Endothelial cell of umbilical vein (primary cell): ENCODE data around the gene HTR6.

Experiments
- FOS ChIP-seq: IDR thresholded peaks from 2 replicates; pipeline ENCODE4 v1.6.1; 2011; ENCODE audit warnings: mild to moderate bottlenecking, low read length, moderate library complexity, borderline replicate concordance; ENCODE audit not compliant: insufficient read depth
- POLR2A ChIP-seq: IDR thresholded peaks from 2 replicates; pipeline ENCODE4 v1.6.1; 2012; ENCODE audit warnings: low read depth, mild to moderate bottlenecking, control low read depth, low read length
- POLR2AphosphoS5 ChIP-seq: IDR thresholded peaks from 2 replicates; pipeline ENCODE4 v1.6.1; 2012; ENCODE audit warnings: low read depth, mild to moderate bottlenecking, control low read depth, low read length, moderate library complexity; ENCODE audit not compliant: insufficient read depth
- TF ChIP-seq, protein P1 (sequence below), 2 donors: IDR thresholded peaks; 1 replicate in 1 of 2; 2 replicates in 1 of 2; pipeline ENCODE4 v1.5.1; 2011; ENCODE audit warnings: low read length in 2 of 2, mild to moderate bottlenecking in 2 of 2, moderate library complexity in 2 of 2, control low read depth in 1 of 2, inconsistent platforms in 1 of 2, low read depth in 1 of 2; ENCODE audit not compliant: insufficient read depth in 1 of 2; ENCODE audit errors: extremely low read depth in 1 of 2
- TF ChIP-seq, protein P2 (sequence below): IDR thresholded peaks from 2 replicates; pipeline ENCODE4 v1.6.1; 2011; ENCODE audit not compliant: insufficient read depth, insufficient read length

DNA sequence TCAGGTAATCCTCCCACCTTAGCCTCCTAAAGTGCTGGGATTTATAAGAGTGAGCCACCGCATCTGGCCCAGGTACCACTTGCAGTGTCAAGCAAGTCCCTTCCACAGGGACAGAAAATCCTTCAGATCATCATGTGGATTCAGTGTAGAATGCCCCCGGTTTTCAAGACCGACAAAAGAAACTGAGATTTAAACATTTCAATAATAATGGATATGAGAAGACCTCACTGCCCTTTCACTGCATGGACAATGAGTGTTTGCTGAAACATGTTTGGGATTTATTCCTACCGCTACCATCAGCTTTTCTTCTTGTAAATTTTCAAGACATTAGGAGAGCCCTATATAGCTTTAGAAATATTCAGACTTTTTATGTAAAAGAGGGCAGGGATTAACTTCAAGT is 41.5 kb downstream of the HTR6 start:
- TF ChIP-seq, protein P1, sequence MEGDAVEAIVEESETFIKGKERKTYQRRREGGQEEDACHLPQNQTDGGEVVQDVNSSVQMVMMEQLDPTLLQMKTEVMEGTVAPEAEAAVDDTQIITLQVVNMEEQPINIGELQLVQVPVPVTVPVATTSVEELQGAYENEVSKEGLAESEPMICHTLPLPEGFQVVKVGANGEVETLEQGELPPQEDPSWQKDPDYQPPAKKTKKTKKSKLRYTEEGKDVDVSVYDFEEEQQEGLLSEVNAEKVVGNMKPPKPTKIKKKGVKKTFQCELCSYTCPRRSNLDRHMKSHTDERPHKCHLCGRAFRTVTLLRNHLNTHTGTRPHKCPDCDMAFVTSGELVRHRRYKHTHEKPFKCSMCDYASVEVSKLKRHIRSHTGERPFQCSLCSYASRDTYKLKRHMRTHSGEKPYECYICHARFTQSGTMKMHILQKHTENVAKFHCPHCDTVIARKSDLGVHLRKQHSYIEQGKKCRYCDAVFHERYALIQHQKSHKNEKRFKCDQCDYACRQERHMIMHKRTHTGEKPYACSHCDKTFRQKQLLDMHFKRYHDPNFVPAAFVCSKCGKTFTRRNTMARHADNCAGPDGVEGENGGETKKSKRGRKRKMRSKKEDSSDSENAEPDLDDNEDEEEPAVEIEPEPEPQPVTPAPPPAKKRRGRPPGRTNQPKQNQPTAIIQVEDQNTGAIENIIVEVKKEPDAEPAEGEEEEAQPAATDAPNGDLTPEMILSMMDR (IDR thresholded peaks at IDR 0.05; ENCODE audit: extremely low read depth in 1 of 2, insufficient read depth in 1 of 2, low read depth in 1 of 2, low read length in 2 of 2): no peak
- no peak for TF ChIP-seq POLR2A
- TF ChIP-seq POLR2AphosphoS5: no peak
- no peak for TF ChIP-seq FOS
- TF ChIP-seq, protein P2, sequence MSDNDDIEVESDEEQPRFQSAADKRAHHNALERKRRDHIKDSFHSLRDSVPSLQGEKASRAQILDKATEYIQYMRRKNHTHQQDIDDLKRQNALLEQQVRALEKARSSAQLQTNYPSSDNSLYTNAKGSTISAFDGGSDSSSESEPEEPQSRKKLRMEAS: no peak
